Suppressor macrophage treated with lipopolysaccharide for 1 hour (primary cell): ENCODE measurements around the gene CROCC2.
"Not testable (repeated sequence)": the region's sequence is repeated elsewhere in the genome, so short reads cannot be mapped to it uniquely, and the experiment has no call there.

Source experiments
- DNase-seq, 3 donors: peaks; one replicate each; pipeline ENCODE4 v3.0.0-alpha.2; 2020 to 2022

CROCC2 gene

DNA sequence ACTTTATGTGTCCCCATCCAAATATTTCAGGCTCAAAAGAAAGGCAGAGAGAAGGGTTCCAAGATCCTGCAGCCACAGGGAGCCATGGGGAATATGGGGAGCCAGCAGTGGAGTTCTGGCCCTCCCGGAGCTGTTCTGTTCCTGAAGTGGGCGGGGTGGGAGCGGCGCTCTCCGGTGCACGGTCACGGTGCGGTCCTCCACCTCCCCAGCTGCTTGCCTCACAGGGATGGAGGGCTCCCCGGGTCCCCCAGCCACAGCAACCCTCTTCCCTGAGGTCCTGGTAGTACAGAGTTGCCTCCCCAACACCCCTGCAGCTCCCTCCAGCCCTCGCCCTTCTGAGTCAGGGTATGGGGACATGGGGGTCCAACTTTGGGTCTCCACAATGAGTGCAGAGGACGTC, 66.1 kb downstream of the CROCC2 start:
- DNase-seq = no peak

DNA sequence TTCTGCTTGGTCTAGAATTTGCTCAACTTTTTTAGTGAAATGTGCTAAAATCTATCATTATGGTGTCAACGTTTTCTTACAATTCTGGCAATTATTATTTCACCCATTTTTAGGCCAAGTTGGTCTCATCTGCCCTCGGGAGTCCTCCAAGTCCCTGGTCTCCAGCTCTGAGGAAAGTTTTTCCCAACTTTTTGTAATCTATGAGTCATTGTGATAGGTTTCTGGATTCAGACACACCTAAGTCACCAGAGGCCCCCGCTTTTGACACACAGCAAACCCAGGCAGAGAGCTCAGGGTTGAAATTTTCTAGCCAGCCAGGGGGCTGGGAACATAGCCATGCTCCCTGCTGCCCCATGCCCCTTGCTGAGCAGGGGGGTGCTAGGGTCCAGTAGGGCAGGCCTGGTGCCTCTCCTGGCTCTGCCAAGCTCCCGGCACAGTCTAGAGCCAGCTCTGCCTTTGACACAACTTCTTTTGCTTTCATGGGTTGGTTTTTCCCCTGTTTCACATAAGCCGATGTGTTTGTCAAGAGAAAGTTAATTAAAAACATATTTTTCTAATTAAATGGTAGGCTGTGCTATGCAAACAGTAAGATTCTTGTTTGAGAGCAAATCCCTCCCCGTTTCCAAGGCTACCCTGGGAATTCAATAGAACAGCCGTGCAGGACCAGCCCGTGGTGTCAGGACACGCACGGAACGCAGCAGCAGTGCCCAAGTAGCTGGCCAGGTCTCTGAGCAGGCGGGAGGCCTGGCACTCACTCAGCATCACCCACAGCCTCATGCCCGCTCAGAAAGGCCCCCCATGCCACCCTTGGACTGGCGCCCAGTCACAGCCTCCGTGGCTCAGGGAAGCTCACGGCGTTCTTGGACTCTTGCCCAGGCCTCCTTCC, 66.7 kb downstream of the CROCC2 start:
- DNase-seq = no peak

- DNase-seq = no peak
Observed at GRCh38 chr2:240974771-240975572, 68.8 kb downstream of the CROCC2 start.

- DNase-seq = not testable (repeated sequence)
Observed at GRCh38 chr2:240975903-240976302, 69.8 kb downstream of the CROCC2 start.

DNA sequence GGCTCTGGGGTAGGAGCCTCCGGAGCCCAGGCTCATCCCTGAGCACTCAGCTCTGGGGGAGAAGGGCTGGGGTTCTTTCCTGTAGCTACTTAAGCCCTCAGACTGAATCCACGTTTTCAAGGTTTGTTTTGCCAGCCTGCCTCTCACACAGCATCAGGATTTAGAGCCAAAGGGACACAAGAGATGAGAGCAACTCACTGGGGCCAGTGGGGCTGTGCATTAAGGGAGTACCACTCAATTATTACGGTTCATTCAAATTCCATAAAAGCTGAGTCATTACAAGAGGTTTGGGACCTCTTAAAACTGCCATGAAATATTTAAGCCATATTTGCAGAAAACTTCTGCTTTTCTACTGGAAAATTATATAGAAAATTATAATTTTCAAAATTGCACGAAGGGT, 75.1 kb downstream of the CROCC2 start:
- DNase-seq = no peak

- no peak for DNase-seq
Observed at GRCh38 chr2:240981871-240982800, 76.0 kb downstream of the CROCC2 start.

GRCh38 chr2:240982821-240983281, 76.7 kb downstream of the CROCC2 start:
- DNase-seq = no peak

- DNase-seq = peak in 2 of 3 donors; percentile 33 to 65
Observed at GRCh38 chr2:240983361-240983995, 77.3 kb downstream of the CROCC2 start.

DNA sequence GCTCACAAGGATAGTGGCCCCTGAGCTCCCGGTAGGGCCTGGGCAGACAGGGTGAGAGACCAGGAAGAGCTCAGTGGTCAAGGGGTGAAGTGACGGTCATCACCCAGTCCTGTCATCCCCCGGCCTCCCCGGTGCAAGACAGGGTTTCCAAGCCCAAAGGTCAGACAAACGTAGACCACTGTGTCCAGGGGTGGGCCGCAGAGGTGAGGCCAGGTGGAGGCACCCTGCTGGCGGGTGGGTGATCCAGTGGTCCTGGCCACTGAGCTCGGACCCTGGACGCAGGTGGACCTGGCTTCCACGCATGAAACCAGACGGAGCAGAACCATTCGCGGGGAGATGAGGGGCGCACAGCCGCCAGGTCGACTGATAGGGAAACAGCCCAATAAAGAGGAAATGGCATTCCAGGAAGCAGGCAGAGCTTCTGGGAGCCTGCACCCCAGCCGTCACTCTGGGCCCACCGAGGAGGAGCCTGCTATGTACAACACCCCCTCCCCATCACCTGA, 77.9 kb downstream of the CROCC2 start:
- DNase-seq = no peak

GRCh38 chr2:240985881-240986786, 80.0 kb downstream of the CROCC2 start:
- no peak for DNase-seq

DNA sequence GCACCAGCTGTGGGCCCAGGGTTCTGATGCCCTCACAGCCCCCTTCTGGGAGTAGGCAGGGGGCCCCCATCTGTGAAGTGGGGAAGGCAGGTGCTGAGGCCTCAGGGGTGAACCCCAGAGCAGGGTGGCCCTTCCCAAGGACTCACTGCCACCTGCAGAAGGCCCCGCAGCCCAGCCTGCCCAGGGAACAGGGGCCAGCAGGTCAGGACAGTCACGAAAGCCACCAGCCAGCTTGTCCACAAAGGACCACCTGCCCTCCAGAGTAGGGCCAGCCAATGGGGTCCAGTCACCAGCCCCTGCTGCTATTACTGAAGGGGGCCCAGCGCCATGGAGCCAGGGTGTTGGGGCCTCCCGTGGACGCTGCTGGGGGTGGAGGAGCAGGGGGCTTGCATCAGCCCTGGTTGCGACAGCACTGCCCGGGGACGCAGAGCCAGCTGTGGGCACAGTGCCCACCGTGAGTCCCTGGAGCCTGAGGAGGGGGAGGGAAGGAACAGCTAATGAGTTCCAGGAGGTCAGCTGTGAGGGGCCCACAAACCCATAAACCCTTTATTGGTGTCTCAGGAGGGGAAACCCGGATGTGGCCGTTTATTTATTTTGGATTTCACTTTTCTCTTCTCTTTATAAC, 80.8 kb downstream of the CROCC2 start:
- peak in 1 of 3 donors; percentile 11 for DNase-seq

GRCh38 chr2:240987588-240987987, 81.5 kb downstream of the CROCC2 start:
- DNase-seq = no peak

GRCh38 chr2:240988146-240988545, 82.0 kb downstream of the CROCC2 start:
- no peak for DNase-seq

DNA sequence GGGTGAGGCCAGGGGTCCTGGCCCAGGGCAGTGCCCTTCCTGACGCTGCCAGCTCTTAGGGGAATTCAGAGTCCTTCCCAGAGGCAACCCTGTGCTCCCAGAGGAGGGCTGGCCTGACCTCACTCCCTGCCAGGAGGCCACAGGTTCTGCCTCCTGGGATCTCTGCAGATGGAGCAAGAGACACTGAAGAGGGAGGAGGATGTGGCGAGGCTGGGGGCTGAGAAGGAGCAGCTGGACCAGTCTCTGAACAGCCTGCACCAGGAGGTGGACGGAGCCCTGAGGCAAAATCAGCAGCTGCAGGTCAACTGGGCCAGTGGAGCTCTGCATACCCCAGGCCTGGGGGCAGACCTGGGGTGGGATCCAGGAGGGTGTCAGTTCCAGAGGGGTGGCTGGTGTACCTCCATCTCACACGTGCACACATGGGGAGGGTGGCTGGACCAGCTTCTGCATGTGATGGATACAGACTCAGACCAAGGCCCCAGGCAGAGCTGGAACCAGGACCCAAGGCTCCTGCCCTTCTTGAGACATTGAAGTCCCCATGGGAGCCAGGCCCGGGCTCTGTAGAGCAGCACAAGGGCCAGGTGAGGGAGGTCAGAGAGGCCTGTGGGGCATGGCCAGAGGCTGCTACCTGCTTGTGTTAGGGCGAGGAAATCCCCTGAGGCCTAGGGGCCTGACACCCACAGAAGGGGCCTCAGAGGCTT, 82.6 kb downstream of the CROCC2 start:
- no peak for DNase-seq

GRCh38 chr2:240989451-240990265, 83.5 kb downstream of the CROCC2 start:
- DNase-seq = peak; percentile 38 to 59 (median 39)

DNA sequence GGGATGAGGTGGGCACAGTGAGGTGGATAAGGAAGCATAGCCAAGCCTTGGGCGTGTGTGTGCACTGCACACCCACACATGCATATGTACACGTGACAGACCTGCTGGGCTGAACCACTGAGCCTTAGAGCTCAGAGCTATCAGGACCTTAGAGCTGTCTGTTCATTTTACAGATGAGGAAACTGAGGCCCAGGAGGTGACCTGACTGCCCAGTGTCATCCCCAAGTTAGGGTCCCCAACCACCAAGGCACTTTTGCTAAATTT, 84.1 kb downstream of the CROCC2 start:
- no peak for DNase-seq

DNA sequence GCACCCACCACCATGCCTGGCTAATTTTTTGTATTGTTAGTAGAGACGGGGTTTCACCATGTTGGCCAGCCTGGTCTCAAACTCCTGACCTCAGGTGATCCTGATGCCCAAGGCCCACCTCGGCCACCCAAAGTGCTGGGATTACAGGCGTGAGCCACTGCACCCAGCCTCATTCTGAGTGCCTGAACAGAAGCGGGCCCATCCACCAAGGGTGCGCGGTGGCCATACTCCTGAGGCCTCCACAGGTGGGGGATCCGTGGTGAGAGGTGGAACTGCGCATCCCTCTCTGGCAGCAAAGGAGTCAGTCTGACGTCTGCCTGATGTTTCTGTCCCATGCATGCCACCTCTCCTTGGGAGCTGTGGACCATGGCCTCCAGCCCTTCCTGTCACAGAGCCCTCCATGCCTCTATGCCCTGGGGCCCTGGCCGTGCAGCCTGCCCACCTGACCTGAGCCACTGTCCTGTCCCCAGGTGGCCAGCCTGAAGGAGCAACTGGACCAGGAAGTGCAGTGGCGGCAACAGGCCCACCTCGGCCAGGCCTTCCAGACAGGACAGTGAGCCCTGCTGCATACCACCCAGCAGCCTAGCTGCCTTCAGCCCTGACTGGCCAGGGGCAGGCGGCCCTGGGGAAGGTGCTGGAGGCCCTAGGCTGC, 84.7 kb downstream of the CROCC2 start:
- DNase-seq = no peak
